ENCODE data around the gene RBP7.
"Not testable (repeated sequence)": the region's sequence is repeated elsewhere in the genome, so short reads cannot be mapped to it uniquely, and the experiment has no call there.

Gene RBP7

DNA sequence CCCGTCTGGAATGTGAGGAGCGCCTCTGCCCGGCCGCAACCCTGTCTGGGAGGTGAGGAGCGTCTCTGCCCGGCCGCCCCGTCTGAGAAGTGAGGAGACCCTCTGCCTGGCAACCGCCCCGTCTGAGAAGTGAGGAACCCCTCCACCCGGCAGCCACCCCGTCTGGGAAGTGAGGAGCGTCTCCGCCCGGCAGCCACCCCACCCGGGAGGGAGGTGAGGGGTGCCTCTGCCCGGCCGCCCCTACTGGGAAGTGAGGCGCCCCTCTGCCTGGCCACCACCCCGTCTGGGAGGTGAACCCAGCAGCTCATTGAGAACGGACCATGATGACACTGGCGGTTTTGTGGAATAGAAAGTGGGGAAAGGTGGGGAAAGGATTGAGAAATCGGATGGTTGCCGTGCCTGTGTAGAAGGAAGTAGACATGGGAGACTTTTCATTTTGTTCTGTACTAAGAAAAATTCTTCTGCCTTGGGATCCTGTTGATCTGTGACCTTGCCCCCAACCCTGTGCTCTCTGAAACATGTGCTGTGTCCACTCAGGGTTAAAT, 32.0 kb downstream of the RBP7 start:
- not testable (repeated sequence) for DNase-seq (ENCODE audit: low read depth in 1 of 2, low spot score in 1 of 2)

DNA sequence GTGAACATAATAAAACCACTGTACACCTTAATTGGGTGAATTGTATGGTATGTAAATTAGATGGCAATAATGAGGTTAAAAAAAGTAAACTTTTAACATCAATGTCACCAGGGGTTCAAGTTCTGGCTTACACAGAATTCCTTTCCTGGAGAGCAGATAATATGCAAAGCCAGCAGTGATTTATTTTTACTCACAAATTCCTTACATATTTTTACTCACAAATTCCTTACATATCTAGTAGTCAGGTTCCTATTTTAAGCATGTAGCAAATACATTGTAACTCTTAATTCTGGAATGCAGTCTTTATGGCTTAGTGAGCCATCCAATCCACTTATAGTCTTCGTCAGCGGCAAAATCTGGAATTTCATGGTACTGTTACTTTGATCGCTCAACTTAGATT, 34.4 kb downstream of the RBP7 start:
- no peak for DNase-seq (ENCODE audit: low read depth in 1 of 2, low spot score in 1 of 2)

DNA sequence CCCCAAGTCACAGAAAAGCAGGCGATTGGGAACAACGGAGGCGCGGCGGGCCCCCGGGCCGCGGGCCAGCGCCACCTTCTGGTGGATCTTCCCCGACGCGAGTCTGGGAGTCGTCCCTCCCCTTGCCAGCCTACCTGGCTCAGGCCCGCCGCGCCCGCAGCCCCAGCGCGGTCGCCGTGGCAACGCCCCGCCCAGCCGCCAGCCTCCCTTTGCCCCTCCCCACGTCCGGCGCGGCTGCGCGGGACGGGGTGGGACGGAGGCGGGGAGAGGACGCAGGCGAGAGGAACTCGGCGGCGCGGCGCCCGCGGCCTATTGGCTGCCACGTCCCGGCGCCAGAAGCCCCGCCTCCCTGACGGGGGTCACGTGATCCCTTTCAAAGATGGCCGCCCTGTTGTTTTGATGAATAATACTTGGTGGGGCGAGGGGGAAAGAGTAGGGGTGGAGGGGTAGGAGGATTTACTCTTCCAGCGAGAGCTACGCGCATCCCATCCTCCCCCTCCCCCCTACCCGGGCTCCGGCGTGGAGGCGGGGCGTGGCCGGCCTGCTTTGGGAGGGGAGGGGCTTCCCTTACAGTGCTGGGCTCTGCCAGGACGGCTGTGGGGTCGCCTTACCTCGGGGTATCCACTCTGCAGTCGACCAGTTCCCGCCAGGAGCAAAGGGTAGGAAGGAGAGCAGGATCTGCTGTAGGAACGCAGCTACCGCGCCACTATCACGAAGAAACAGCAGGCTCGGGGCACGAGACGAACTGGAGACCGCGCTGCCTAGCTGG, 35.7 kb downstream of the RBP7 start, which contains the start of gene UBE4B:
TSS of gene UBE4B (plus strand) at position 369 of the 769 bp plus-strand sequence. CDS start 713 bp downstream, outside the sequence.
- DNase-seq (ENCODE audit: low read depth in 1 of 2, low spot score in 1 of 2), result peak; percentile 98 to 99

DNA sequence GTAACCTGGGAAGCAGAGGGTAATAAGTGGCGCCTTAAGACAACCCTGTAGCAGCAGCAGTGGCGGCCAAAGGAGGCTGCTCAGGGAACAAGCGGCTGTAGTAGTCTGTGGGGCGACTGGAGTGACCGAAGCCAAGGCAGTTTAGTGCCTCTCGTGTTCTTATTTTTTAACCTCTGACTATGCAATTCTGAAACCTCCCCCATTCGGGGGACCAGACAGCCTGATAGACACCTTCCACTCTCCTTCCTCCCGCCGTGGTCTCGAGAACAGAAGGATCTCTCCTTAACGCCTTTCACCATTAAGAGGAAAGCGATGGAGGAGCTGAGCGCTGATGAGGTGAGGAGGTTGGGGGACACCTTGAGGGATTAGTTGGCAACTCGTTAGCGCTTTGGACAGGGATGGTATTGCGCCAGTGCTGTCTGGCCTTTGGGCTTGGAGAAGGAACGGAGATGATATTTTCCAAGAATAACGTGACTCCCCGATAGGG, 36.4 kb downstream of the RBP7 start:
- DNase-seq (ENCODE audit: low read depth in 1 of 2, low spot score in 1 of 2), result no peak

DNA sequence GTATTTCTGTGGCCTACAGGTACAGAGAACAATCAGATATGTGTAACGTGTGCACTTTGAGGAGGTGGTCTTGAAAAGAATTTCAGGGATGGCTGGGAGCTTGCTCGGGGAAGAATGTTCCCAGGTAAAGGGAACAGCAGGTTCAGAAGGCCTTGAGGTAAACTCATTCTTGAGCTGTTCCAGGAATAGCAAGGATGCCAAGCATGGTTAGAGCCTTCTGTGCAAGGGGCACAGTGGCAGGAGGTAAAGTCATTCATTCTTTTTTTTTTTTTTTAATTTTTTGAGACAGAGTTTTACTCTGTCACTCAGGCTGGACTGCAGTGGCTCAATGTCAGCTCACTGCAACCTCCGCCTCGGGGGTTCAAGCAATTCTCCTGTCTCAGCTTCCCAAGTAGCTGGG, 45.7 kb downstream of the RBP7 start:
- DNase-seq (ENCODE audit: low read depth in 1 of 2, low spot score in 1 of 2), result no peak

DNA sequence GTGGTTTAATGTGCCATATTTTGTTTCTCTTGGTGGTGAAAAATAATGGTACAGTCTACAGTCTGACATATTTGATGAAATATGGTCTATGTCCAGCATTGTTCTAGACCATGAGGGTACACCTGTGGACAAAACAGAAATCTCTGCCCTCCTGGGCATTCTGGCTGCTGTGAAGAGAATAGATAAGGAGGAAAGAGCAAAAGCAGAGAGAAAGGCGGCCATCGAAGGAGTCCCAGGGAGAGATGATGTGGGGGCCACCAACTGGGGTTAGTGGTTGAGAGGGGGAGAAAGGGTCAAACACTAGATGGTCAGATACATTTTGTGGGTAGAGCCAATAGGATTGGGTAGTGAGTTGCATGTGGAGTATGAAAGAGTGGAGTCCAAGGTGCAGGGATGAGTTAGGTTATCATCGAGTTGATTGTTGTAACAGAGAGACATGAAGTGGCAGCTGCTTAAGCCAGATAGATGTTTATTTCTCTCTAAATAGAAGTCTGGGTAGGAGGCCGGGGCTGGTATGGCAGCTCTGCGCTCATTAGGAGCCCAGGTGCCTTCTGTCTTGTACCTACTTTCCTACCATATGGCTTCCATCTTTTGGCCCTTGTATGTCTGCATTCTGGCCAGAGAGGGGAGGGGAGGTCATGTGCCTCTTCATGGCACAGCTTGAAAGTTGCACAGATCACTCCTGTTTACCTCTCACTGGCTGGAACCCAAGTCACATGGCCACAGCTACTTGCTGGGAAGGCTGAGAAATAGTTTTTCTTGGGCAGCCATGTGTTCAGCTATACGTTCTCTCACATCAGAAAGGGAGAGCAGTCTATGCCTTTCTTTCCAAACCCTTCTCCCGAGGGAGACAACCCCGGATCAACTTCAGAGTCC, 48.7 kb downstream of the RBP7 start:
- no peak for DNase-seq (ENCODE audit: low read depth in 1 of 2, low spot score in 1 of 2)

DNA sequence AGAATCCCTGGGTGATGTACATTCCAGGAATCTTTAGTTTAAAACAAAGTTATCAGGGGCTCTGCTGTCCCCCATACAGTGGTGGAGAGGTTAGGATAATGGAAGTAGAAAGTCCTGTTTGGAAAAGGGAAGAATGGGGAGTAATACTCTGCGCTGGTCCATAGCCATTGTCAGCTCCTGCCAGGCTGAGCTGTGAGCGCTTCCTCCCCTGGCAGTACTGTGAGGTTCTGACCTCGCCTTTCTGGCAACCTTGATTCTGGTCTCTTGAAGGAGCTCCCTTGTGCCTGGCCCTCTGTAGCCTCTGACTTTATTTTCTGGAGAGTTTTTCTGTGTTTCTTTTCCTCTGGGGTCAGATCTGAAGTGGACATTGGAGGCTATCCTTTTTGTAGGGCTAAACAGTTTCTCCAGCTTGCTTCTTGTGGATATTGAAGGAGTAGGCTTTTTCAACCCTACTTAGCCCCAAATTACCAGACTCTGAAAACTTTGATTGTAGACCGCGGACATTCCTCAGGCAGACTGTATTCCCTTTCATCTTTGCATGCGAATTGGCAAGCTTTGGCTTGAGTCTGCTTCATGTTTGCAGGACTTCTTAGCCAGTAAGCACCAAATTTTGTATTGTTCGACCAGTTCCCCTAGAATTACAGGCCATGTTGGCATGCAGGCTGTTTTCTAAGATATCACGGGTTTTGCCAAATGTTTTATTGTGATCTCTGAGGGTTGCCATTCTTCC, 49.5 kb downstream of the RBP7 start:
- DNase-seq (ENCODE audit: low read depth in 1 of 2, low spot score in 1 of 2), result no peak

DNA sequence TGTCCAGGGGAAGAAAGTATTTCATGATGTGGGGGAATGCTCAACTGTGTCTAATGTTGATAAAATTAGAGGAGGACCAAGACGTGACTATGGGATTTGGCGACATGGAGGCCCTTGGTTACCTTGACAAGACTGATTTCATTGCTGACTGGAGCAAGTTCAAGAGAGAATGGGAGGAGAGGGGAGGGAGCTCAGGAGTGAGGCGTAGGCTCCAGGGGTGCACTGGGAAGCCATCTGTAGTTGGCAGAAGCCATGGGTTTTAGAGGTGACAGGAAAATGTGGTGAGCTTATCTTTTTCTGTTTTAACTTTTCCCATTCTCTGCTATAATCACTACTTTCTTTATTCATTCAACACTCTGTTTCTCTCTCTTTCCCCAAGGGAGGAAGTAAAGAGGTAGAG, 51.6 kb downstream of the RBP7 start:
- no peak for DNase-seq (ENCODE audit: low read depth in 1 of 2, low spot score in 1 of 2)

DNA sequence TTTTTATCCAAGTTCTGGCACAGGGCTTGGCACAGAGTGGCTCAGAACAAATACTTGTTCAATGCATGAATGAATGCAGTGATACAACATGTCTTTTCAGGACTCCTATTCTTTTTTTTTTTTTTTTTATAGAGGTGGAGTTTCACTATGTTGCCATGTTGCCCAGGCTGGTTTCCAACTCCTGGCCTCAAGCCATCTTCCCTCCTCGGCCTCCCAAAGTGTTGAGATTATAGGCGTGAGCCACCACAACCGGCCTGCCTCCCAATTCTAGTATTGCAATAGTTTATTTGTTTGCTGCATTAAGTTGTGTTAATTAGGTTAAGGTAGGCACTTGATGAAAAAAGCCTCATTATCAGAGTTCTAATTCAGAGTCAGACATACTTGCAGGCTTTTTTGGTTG, 53.6 kb downstream of the RBP7 start:
- DNase-seq (ENCODE audit: low read depth in 1 of 2, low spot score in 1 of 2), result no peak

DNA sequence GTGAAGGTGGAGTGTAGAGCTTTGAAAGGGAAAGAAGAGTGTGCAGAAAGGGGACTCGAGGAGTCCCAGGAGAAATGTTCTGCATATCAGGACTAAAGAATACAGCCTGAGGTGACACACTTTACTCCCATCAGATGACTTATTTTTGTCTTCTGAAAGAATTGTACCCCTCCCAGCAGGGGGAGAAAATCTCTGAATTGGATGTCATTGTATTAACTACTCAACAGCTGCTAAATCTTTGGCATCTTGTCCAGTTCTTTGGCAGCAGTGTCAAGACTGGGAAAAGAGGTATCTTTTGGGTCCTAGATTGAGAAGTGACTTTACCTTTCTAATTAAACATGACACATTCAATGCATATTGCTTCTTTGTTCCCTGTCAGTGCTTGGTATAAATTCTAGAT, 54.6 kb downstream of the RBP7 start:
- no peak for DNase-seq (ENCODE audit: low read depth in 1 of 2, low spot score in 1 of 2)

DNA sequence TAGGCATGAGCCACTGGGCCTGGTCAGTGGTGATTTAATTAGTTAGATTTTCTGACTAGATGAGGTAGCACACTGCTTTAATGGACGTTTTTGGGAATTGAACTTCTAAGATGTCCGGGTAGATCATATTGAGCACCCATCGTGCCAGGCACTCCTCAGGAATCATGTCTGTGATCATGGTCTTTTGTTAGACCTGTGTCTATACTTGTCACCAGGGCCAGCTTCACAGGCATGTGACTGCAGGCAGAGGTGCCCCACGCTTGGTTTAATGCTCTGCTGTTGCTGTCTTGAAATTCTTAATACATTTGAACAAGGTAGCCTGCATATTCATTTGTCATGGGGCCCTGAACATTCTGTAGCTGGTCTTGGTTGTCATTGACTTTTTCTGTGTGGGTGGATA, 55.3 kb downstream of the RBP7 start:
- DNase-seq (ENCODE audit: low read depth in 1 of 2, low spot score in 1 of 2), result no peak

DNA sequence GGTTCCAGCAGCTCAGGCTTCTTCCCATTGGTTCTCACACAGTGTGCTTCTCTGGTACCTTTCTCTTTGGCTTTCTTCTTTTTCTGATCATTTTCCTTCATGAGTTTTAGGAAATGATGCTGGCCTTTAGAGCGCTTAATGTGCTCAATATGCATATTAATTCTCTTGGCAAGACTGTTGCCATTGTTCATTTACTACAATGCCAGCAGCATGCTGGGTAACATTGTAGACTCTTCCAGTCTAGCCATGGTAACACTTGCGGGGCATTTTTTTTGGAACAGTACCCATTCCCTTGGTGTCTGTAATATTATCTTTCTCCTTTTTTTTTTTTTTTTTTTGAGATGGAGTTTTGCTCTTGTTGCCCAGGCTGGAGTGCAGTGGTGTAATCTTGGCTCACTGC, 57.4 kb downstream of the RBP7 start:
- DNase-seq (ENCODE audit: low read depth in 1 of 2, low spot score in 1 of 2), result no peak

DNA sequence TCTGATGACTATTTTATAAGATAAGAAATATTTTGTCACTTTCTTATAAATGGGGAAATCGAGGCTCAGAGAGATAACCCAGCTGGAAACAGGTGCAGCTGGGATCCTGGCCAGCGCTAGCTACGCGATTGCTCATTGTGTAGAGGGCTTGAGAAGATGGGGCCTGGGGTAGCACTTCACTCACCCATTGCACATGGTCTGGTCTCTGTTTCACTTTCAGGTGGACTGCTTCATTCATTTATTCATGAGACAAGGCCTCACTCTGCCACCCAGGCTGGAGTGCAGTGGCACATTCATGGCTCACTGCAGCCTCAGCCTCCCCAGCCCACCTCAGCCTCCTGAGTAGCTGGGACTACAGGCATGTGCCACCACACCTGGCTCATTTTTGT, 59.6 kb downstream of the RBP7 start:
- DNase-seq (ENCODE audit: low read depth in 1 of 2, low spot score in 1 of 2), result no peak

DNA sequence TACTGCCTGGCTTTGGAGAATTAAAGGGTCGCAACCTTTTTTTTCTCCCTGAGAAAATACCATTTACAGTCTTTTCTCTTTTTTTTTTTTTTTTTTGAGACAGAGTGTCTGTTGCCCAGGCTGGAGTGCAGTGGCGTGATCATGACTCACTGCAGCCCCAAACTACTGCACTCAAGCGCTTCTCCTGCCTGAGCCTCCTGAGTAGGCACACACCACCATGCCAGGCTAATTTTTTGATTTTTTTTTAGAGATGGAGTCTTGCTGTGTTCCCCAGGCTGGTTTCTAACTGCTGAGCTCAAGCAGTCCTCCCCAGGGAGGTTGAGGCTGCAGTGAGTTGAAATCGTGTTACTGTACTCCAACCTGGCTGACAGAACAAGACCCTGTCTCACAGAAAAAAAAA, 60.3 kb downstream of the RBP7 start:
- DNase-seq (ENCODE audit: low read depth in 1 of 2, low spot score in 1 of 2), result no peak

DNA sequence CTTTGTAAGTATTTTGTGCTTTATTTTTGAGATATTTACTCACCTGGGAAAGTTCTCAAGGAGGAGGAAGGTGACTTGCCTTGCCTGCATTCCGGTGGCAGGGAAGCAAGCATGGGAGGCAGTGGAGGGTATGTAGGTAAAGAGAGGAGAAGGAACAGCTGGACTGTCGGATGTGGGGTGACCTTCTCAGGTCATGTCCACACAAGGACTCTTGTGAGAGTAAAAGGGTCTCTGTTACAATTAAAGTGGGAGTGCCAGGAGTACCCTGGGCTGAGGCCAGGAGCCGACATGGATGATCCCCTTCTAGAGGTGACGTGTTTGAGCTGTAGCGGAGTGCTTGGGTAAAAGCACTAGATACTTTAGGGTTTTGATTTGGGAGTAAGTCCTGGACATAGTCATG, 60.8 kb downstream of the RBP7 start:
- no peak for DNase-seq (ENCODE audit: low read depth in 1 of 2, low spot score in 1 of 2)

DNA sequence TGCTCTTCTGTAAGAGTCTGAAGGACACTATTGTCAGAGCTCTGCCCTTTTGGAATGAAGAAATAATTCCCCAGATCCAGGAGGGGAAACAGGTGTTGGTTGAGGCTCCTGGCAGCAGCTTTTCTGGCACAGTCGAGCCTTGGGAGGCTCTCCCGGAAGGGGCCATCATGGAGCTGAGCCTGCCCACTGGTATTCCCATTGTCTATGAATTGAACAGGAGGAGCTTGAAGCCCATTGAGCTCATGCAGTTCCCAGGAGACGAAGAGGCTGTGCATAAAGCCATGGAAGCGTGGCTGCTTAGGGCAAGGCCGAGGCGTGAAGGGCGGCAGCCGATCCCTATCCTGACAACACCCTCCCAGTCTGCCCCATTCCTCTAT, 62.3 kb downstream of the RBP7 start:
- DNase-seq (ENCODE audit: low read depth in 1 of 2, low spot score in 1 of 2), result no peak

DNA sequence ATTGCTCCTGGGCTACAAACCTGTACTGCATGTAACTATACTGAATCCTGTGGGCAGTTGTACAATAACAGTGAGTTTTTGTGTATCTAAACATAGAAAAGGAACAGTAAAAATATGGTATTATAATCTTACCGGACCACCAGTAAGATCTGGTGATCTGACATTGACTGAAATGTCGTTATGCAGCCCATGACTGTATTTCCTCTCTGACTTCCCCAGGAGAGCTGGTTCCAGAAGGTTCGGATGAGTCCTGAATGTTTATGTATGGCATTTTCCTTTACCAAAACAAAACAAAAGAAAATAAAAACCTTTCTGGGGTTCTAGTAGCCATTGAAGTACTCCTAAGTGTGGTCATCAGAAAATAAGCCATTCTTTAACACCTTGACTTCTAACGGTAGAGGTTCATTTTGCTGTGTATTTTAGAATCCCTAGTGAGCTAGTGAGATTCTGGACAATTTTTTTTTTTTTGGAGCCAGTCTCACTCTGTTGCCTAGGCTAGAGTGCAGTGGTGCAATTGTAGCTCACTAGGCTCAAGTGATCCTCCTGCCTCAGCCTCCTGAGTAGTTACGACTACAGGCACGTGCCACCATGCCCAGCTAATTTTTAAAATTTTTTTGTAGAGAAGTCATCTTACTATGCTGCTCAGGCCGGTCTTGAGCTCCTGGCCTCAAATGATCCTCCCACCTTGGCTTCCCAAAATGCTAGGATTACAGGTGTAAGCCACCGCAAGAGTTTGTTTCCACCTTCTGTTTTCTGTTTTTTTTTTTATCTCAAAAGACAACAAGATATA, 63.5 kb downstream of the RBP7 start:
- DNase-seq (ENCODE audit: low read depth in 1 of 2, low spot score in 1 of 2), result no peak

DNA sequence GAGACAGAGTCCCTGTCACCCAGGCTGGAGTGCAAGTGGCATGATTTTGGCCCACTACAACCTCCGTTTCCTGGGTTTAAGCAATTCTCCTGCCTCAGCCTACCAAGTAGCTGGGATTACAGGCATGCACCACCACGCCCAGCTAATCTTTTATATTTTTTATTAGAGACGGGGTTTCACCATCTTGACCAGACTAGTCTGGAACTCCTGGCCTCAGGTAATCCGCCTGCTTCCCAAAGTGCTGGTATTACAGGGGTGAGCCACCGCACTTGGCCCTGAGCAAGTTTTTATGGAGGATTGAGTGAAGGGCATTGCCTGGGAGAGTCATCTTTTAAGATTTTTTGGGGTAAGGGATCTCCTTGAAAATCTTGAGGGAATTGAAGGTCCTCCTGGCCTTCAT, 64.2 kb downstream of the RBP7 start:
- no peak for DNase-seq (ENCODE audit: low read depth in 1 of 2, low spot score in 1 of 2)

DNA sequence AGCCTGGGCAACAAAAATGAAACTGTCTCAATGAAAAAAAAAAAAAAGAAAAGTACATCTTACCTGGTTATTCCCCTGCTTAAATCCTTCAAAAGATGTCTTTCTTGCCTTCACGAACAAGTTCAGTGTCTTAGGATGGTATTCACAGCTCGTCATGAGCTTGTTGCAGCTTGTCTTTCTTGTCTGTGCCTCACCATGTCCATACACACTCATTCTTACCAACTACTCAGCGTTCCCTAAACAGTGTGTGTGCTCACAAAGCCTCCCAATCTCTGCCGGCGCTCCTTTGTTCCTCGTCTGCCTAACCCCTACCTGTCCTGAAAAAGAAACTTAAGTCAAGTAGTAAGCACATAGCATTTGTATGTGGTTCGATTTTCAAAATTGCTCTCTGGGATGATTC, 66.8 kb downstream of the RBP7 start:
- DNase-seq (ENCODE audit: low read depth in 1 of 2, low spot score in 1 of 2), result no peak
